ENCODE results near the gene KMT2E. TPM values are rescaled to one million over a fixed set of nuclear protein-coding genes. Genes with fewer than 3 reads are reported as not detected.

The KMT2E gene
- total RNA-seq, 6 experiments from 2014 or later, result 39.7 to 53.4 (median 50.1) TPM

DNA sequence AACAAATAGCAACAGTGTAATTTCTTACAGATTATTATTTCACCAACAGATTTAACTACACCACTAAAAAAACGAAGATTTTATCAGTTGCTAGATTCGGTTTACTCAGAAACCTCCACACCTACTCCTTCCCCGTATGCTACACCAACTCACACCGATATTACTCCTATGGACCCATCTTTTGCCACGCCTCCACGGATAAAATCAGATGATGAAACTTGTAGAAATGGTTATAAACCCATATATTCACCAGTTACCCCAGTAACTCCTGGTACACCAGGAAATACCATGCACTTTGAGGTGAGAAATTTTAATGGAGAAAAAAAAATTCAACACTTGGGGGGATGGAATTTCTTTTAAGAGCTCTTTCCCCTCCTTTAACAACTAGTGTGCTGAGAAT is 92.5 kb downstream of the KMT2E start:
- Mint-ChIP-seq H3K9me3 (no peaks in the 10 kb centered on the region), H3K4me1 (ENCODE audit: low read depth) (peaks cover 24% of the 10 kb centered on the region), H3K4me3 (no peak overlapping the region), H3K27ac (peak overlapping the region; percentile 55), H3K27me3 (ENCODE audit: insufficient read depth) (no peaks in the 10 kb centered on the region), H3K36me3 (ENCODE audit: low read depth) (peaks cover 39% of the 10 kb centered on the region)
- TF ChIP-seq, protein P1, sequence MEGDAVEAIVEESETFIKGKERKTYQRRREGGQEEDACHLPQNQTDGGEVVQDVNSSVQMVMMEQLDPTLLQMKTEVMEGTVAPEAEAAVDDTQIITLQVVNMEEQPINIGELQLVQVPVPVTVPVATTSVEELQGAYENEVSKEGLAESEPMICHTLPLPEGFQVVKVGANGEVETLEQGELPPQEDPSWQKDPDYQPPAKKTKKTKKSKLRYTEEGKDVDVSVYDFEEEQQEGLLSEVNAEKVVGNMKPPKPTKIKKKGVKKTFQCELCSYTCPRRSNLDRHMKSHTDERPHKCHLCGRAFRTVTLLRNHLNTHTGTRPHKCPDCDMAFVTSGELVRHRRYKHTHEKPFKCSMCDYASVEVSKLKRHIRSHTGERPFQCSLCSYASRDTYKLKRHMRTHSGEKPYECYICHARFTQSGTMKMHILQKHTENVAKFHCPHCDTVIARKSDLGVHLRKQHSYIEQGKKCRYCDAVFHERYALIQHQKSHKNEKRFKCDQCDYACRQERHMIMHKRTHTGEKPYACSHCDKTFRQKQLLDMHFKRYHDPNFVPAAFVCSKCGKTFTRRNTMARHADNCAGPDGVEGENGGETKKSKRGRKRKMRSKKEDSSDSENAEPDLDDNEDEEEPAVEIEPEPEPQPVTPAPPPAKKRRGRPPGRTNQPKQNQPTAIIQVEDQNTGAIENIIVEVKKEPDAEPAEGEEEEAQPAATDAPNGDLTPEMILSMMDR (IDR thresholded peaks at IDR 0.05), result no peak
- no peak for DNase-seq

DNA sequence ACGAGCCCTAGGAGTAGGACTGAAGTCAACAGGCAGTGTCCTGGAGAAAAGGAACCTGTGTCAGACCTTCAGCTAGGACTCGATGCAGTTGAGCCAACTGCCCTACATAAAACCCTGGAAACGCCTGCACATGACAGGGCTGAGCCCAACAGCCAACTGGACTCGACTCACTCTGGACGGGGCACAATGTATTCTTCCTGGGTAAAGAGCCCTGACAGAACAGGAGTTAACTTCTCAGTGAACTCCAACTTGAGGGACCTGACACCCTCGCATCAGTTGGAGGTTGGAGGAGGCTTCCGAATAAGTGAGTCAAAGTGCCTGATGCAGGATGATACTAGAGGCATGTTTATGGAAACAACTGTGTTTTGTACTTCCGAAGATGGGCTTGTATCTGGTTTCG is 93.5 kb downstream of the KMT2E start:
- H3K27me3 Mint-ChIP-seq (ENCODE audit: insufficient read depth), result peaks cover 4% of the 10 kb centered on the region
- TF ChIP-seq, protein P1 (IDR thresholded peaks at IDR 0.05), result no peak
- H3K4me3 Mint-ChIP-seq, result no peak overlapping the region; the same call in 1 of the 2 replicates
- H3K9me3 Mint-ChIP-seq, result peaks cover 5% of the 10 kb centered on the region
- H3K36me3 Mint-ChIP-seq (ENCODE audit: low read depth), result peaks cover 48% of the 10 kb centered on the region
- H3K27ac Mint-ChIP-seq, result peak overlapping the region; percentile 18; the same call in 1 of the 2 replicates
- peaks cover 24% of the 10 kb centered on the region for H3K4me1 Mint-ChIP-seq (ENCODE audit: low read depth)
- no peak for DNase-seq

DNA sequence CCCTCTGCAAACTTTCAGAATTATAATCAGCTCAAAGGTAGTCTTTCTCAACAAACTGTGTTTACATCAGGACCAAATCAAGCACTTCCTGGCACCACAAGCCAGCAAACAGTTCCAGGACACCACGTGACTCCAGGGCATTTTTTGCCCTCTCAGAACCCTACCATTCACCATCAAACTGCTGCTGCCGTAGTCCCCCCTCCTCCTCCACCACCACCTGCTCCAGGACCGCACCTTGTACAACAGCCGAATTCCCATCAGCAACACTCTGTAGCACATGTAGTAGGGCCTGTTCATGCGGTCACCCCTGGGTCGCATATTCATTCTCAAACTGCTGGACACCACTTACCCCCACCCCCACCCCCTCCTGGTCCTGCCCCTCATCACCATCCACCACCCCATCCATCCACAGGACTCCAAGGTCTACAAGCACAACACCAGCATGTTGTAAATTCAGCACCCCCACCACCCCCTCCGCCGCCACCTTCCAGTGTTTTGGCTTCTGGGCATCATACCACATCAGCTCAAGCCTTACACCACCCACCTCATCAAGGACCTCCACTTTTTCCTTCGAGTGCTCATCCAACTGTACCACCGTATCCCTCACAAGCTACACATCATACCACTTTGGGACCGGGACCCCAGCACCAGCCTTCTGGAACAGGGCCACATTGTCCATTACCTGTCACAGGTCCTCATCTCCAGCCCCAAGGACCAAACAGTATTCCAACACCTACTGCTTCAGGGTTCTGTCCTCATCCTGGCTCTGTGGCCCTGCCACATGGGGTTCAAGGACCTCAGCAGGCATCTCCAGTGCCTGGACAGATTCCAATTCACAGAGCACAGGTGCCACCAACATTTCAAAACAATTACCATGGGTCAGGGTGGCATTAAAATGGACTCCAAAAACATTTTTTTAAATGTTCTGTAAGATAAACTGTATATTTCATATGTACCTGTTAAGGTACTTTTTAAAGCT is 98.7 kb downstream of the KMT2E start:
- Mint-ChIP-seq H3K4me3 (0 out of 2 replicates have a peak overlapping the region, but pooled peaks have one; percentile 18), H3K36me3 (ENCODE audit: low read depth) (peaks cover 33% of the 10 kb centered on the region)

DNA sequence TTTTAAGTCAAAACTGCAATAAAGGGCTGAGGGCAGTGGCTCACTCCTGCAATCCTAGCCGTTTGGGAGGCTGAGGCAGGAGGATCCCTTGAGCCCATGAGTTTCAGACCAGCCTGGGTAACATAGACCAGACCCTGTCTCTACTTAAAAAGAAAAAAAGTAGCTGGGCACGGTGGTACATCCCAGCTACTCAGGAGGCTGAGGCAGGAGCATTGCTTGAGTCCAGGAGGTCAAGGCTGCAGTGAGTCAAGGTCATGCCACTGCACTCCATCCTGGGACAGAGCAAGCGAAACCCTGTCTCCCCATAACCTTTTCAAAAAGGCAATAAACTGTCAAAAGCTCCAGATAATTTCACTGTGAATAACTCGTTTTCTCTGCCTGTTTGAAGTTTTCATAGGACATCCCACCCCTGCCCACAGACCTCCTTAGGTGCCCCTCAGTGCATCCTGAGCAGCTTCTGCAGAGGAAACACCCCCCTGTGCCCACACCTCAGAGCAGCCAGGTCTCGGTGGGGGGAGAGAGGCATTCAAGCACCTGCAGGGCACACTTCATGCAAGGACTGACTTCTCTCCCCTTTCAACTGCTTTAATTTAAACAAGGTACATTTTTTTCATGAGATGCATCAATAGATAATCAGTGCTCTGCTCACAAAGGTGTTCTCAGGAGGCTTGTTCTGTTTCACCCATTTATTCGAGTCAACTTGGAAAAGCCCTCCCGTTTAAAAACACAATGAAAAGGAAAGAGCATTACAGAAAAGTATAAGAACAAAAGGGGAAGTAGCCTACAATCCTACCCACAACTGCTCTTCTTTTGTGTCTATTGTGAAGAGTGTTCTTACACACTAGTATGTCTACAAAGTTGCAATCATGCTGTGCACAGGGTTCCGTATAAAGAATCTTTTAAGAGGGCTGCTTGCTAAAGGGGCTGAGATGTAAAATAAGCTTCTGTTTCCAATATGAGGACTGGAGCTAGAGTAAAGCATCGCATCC is 104.9 kb downstream of the KMT2E start:
- H3K4me1 Mint-ChIP-seq (ENCODE audit: low read depth), result no peaks in the 10 kb centered on the region
- TF ChIP-seq, protein P1 (IDR thresholded peaks at IDR 0.05), result no peak
- H3K4me3 Mint-ChIP-seq, result no peak overlapping the region
- 0 out of 2 replicates have a peak, but pooled peaks cover 10% of the 10 kb centered on the region for H3K36me3 Mint-ChIP-seq (ENCODE audit: low read depth)
- no peak overlapping the region for H3K27ac Mint-ChIP-seq
- DNase-seq, result no peak
- H3K9me3 Mint-ChIP-seq, result no peaks in the 10 kb centered on the region
- peaks cover 3% of the 10 kb centered on the region for H3K27me3 Mint-ChIP-seq (ENCODE audit: insufficient read depth)

More for the DNA sequence above, 98.7 kb downstream of the KMT2E start:
- Mint-ChIP-seq H3K4me1 (ENCODE audit: low read depth) (peaks cover 13% of the 10 kb centered on the region; the same call in 1 of the 2 replicates), H3K27me3 (ENCODE audit: insufficient read depth) (peaks cover 4% of the 10 kb centered on the region), H3K27ac (peak overlapping the region; percentile 20), H3K9me3 (peaks cover 5% of the 10 kb centered on the region)
- no peak for DNase-seq
- TF ChIP-seq, protein P1 (IDR thresholded peaks at IDR 0.05), result no peak

DNA sequence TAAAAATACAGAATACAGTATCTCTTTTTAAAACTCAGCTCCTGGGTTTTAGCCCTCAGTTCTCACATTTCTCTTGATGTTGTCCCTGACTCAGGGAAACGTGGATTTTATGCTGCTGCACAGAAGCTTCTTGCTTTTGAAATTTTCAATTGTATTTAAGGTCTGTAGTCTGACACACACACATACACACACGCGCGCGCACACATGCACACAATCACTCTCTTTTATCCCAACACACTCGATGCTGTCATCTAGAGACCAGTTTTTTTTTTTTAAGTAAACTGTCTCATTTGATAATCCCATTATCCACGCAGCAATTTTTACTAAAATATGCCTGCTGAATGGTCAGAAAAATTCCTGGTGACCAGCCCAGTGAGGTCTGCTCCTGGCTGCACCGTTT is 108.6 kb downstream of the KMT2E start:
- no peak for DNase-seq
- TF ChIP-seq, protein P1 (IDR thresholded peaks at IDR 0.05), result no peak
- H3K9me3 Mint-ChIP-seq, result no peaks in the 10 kb centered on the region
- no peak overlapping the region for H3K27ac Mint-ChIP-seq
- no peaks in the 10 kb centered on the region for H3K4me1 Mint-ChIP-seq (ENCODE audit: low read depth)
- peaks cover 28% of the 10 kb centered on the region for H3K36me3 Mint-ChIP-seq (ENCODE audit: low read depth)
- H3K4me3 Mint-ChIP-seq, result no peak overlapping the region
- H3K27me3 Mint-ChIP-seq (ENCODE audit: insufficient read depth), result peaks cover 5% of the 10 kb centered on the region
